Hair follicle dermal papilla cell (primary cell): ENCODE results near the gene ZACN. TPM values are rescaled to one million over a fixed set of nuclear protein-coding genes. Genes with fewer than 3 reads are reported as not detected.

ENCODE experiments used
- small RNA-seq: library from RNA; depleted of rRNA; stranded (forward); fragments of <200 nt; gene quantifications from one replicate; pipeline ENCODE3, GENCODE V24; 2012
- total RNA-seq: library from RNA; depleted of rRNA; stranded (reverse); fragments of >200 nt; gene quantifications from 2 replicates; pipeline ENCODE4 v1.2.3, GENCODE V29; 2012

The ZACN gene
- not detected in 2 replicates for total RNA-seq

DNA sequence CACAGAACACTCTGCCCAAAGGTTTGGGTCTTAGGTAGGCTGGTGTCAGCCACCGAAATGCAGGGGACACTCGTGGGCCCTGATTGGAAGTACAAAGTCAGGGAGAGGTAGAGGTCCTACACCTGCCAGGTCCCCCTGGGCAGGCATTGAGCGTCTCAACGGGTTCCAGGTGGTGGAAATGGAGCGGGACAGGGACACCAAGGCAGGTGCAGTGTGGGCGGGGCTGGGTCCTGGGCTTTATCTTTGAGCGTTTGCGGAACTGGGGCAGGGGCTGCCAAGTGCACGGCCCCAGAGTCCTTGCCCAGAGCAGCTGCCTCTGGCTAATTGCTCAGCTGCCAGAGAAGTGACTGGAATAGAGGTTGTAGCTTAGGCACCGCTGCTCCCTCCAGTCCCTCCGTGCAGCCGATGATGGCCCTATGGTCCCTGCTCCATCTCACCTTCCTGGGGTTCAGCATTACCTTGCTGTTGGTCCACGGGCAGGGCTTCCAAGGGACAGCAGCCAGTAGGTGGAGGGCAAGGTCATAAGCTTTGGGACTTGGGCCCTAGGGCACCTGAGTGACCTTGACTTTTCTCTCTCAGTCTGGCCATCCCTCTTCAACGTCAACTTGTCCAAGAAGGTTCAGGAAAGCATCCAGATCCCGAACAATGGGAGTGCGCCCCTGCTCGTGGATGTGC, at the start of gene ZACN:
TSS of gene ZACN (plus strand) at position 323 of the 675 bp plus-strand sequence. CDS start at position 406, 83 bp downstream.

DNA sequence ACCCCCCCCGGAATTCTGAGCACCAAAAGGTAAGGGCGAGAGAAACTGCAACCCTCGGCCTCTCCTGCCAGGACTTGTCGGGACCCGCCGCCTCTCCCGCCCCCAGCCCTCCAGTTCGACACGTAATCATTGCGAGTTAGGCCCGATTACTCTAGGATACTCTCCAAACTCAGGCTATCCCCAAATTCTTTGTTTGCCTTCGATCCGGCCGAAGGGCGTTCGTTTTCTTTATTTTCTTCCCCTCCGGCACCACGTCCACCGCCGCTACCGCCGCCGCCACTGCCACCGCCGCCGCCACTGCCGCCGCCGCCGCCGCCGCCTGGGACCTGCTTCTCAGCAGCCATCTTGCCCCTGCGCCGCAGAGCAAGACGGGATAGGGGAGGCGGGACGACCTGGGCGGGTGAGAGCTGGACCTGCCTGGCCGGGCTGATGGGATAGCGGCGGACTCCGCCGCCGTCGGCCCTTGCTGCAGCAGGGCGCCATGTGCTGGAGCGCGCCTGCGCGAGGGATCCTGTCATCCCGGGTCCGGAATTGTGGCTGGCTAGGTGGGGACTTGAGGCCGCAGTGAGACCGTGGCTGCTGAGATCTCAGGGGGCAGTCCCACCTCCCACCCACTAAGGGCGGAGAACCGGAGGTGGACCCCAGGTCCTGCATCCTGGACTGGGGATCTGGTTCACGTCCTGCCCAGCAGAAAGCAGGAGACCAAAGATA, 6.7 kb upstream of the ZACN start, which contains the start of gene SRP68:
TSS of gene SRP68 (minus strand) at position 370 of the 711 bp plus-strand sequence. CDS start at position 344, 26 bp downstream.

DNA sequence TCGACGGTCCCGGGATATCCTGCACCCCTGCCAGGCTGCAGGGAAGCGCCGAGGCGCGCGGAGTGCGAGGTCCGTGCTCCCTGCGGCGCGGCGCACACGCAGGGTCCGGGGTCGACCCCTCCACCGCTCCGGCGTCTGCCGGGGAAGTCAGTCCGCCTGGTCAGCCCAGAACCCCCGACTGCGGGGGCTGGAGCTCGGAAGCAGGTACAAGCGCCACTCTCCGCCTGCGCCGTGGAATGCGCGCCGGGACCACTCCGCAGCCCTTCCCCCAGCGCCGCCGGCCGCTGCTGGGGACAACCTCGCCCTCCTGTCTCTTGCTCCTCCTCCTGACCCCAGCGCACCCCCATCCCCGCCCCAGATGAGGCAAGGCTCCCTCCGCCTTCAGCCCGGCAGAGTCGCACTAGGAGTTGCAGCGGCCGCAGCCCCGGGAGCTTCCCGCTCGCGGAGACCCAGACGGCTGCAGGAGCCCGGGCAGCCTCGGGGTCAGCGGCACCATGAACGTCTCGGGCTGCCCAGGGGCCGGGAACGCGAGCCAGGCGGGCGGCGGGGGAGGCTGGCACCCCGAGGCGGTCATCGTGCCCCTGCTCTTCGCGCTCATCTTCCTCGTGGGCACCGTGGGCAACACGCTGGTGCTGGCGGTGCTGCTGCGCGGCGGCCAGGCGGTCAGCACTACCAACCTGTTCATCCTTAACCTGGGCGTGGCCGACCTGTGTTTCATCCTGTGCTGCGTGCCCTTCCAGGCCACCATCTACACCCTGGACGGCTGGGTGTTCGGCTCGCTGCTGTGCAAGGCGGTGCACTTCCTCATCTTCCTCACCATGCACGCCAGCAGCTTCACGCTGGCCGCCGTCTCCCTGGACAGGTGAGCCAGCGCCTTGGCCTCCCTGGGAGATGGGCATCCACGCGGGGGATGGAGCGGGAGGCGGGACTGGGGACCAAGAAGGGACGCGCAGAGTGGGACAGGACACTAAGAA, 4.3 kb upstream of the ZACN start, which contains the start of gene GALR2:
TSS of gene GALR2 (plus strand) at position 392 of the 974 bp plus-strand sequence. CDS start at position 495, 103 bp downstream.

DNA sequence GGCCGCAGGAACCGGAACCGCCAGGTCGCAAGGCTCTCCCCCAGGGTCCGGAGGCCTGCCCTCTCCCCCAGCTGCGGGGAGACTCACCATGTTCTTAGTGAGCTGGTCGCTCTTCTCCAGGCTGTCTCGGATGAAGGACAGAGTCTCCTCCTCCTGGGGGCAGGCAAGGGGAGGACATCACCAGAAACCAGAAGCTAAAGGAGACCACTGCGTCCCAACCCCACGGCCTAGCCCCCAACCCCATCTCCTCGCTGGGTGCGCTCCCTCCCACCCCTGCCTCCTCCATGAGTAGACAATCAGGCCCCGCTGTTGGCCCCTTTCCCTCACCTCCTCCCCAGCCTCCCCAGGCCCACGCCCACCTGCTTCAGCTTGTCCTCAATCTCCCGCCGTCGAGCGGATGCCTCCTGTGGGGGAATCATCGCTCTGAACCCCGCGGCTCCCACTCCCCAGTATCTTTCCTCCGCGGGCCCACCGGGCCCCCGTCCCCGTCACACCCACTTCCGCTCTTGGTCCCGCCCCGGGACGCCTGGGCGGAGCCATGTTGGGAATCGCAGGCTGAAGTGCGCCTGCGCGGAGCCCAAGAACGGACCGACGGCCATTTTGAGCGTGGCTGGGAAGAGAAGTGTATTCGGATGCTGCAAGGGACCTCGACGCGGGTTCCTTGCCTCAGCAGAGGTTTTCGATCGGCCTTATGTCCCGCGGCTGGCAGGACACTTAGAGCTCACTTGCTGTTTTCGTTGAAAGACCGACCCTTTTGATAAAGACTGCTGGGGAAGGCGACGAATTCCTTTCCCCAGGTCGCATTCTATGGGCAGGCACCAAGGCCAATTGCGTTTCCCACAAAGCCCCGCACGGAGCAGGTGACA, 24.5 kb downstream of the ZACN start, which contains the start of gene EXOC7:
TSS of gene EXOC7 (minus strand) at position 514 of the 866 bp plus-strand sequence. CDS start at position 419, 95 bp downstream.

Small RNA genes within 50 kb of the gene (small RNA-seq; reads per million reads assigned to genes)
- gene MIR6868 = not detected

Other genes with a start within 250 kb of the ZACN start
- gene UNC13D, start 234.8 kb upstream of the ZACN start, total RNA-seq = 0.97 and 1.2 TPM in 2 replicates
- 26.8 and 28.2 TPM in 2 replicates for gene WBP2, start 223.8 kb upstream of the ZACN start, total RNA-seq
- gene TRIM47, start 200.6 kb upstream of the ZACN start, total RNA-seq = 35.9 and 40.7 TPM in 2 replicates
- 33.2 and 39.1 TPM in 2 replicates for gene TRIM65, start 182.2 kb upstream of the ZACN start, total RNA-seq
- 28.7 and 30.1 TPM in 2 replicates for gene MRPL38, start 174.3 kb upstream of the ZACN start, total RNA-seq
- gene FBF1, start 138.1 kb upstream of the ZACN start, total RNA-seq = 7.8 and 10.7 TPM in 2 replicates
- 67.9 and 72.0 TPM in 2 replicates for gene ACOX1, start 100.0 kb upstream of the ZACN start, total RNA-seq
- gene TEN1, start 99.9 kb upstream of the ZACN start, total RNA-seq = 22.9 and 27.3 TPM in 2 replicates
- gene CDK3, start 78.3 kb upstream of the ZACN start, total RNA-seq = 0.97 and 1.7 TPM in 2 replicates
- under 0.01 TPM in 1 of 2 replicates, not detected in the other for gene EVPL, start 51.9 kb upstream of the ZACN start, total RNA-seq
- gene SRP68, start 6.7 kb upstream of the ZACN start, total RNA-seq = 29.2 and 31.0 TPM in 2 replicates
- gene GALR2, start 4.4 kb upstream of the ZACN start, total RNA-seq = not detected in 2 replicates
- gene EXOC7, start 24.6 kb downstream of the ZACN start, total RNA-seq = 127 and 129 TPM in 2 replicates
- gene FOXJ1, start 62.1 kb downstream of the ZACN start, total RNA-seq = not detected in 2 replicates
- 6.4 and 8.0 TPM in 2 replicates for gene RNF157, start 161.3 kb downstream of the ZACN start, total RNA-seq
- gene UBALD2, start 186.2 kb downstream of the ZACN start, total RNA-seq = 3.4 and 4.7 TPM in 2 replicates
- 1.8 and 3.9 TPM in 2 replicates for gene QRICH2, start 229.1 kb downstream of the ZACN start, total RNA-seq